HUES48 (cell line): ENCODE measurements around the gene ADAMTSL3.

Source experiments
- H3K27ac ChIP-seq: one replicate; pipeline ENCODE4 v1.7.0; 2013; ENCODE audit warnings: low read depth, low read length, inconsistent platforms
- H3K27me3 ChIP-seq: 2 replicates; pipeline ENCODE4 v1.6.1; 2013; ENCODE audit warnings: mild to moderate bottlenecking, low read length; ENCODE audit not compliant: control insufficient read depth, insufficient read depth
- H3K36me3 ChIP-seq: 2 replicates; pipeline ENCODE4 v1.6.1; 2013; ENCODE audit warnings: low read length; ENCODE audit not compliant: control insufficient read depth, insufficient read depth
- H3K4me1 ChIP-seq: 2 replicates; pipeline ENCODE4 v1.6.1; 2013; ENCODE audit warnings: mild to moderate bottlenecking, low read length; ENCODE audit not compliant: control insufficient read depth, insufficient read depth
- H3K4me3 ChIP-seq: 2 replicates; pipeline ENCODE4 v1.5.1; 2013; ENCODE audit warnings: mild to moderate bottlenecking, low read depth, low read length
- H3K9ac ChIP-seq: 2 replicates; pipeline ENCODE4 v1.6.1; 2013; ENCODE audit warnings: mild to moderate bottlenecking, low read depth, low read length, moderate library complexity
- H3K9me3 ChIP-seq: 2 replicates; pipeline ENCODE4 v1.6.1; 2013; ENCODE audit warnings: low read length; ENCODE audit not compliant: control insufficient read depth, insufficient read depth

Gene ADAMTSL3

DNA sequence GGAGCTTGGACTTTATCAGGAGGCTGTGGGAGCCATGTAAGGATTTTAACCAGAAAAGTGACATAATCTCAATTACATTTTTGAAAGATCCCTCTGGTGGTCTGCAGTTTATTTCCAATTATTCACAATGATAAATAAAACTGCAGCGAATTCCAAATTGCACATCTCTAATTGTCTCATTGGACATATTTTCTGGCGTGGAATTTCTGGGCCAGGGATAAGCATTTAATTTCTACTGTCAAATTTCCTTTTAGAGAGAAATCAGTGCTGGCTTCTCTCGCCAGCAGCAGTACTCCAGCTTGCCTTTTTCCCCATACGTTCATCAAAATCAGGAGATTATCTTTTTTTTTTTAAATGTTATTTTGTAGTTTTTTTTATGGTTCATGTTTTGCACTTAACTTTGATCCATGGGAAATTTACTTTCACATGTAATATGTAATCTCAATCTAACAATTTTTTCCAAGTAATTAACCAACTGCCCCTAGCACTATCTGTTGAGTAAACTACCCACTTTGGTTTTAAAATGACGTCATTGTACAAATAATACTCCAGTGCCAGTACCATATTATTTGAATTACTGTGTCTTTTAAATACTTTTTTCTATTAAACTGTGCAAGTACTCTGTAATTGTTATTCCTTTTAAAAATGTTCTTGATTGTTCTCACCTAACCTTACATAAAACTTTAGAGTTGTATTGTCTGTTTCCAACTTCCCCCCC lies 251.8 kb downstream of the ADAMTSL3 start:
- no peak overlapping the region for H3K4me3 ChIP-seq
- H3K9ac ChIP-seq: no peak overlapping the region
- H3K36me3 ChIP-seq: no peaks in the 10 kb centered on the region
- H3K27me3 ChIP-seq: no peaks in the 10 kb centered on the region
- no peaks in the 10 kb centered on the region for H3K4me1 ChIP-seq
- H3K27ac ChIP-seq: no peak overlapping the region
- H3K9me3 ChIP-seq: no peaks in the 10 kb centered on the region

DNA sequence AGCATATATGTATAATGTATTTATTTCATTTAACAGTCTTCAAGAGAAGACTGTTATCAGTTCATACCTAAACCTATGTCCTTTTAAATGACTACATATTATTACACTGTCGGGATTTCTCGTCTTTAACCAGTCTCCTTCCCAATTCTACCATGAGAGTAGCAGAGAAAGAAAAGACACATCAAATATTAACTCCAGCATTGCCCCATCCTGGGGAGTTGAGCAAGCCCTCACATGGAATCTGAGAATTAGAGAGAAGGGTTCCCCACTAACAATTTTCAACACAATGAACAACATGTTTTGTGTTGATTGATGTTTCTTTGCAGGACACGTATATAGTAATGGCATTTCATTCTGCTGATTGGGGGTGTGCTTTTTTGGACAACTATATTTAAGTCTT lies 257.4 kb downstream of the ADAMTSL3 start:
- Histone ChIP-seq H3K36me3 (no peaks in the 10 kb centered on the region), H3K9ac (no peak overlapping the region), H3K27ac (no peak overlapping the region), H3K27me3 (no peaks in the 10 kb centered on the region), H3K4me3 (no peak overlapping the region), H3K9me3 (no peaks in the 10 kb centered on the region), H3K4me1 (no peaks in the 10 kb centered on the region)

DNA sequence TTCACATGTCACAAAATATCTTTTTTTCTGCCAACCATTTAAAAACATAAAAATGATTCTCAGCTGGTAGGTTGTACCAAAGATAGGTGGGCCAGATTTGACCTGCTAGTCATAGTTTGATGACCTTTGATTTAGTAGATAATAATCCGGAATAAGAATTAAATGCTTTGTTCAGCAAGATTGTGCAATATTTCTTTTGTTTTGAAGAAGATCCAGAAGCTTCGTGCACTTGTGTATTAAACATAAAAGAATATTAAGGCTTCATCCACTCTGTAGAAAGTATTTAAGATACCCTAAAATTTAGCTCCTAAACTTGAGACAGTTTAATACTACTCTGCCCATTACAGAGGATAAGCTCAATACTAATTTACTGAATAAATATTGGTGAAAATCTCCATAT lies 258.4 kb downstream of the ADAMTSL3 start:
- Histone ChIP-seq H3K9me3 (no peaks in the 10 kb centered on the region), H3K4me1 (no peaks in the 10 kb centered on the region), H3K4me3 (no peak overlapping the region), H3K27me3 (no peaks in the 10 kb centered on the region), H3K36me3 (no peaks in the 10 kb centered on the region), H3K27ac (no peak overlapping the region), H3K9ac (no peak overlapping the region)

DNA sequence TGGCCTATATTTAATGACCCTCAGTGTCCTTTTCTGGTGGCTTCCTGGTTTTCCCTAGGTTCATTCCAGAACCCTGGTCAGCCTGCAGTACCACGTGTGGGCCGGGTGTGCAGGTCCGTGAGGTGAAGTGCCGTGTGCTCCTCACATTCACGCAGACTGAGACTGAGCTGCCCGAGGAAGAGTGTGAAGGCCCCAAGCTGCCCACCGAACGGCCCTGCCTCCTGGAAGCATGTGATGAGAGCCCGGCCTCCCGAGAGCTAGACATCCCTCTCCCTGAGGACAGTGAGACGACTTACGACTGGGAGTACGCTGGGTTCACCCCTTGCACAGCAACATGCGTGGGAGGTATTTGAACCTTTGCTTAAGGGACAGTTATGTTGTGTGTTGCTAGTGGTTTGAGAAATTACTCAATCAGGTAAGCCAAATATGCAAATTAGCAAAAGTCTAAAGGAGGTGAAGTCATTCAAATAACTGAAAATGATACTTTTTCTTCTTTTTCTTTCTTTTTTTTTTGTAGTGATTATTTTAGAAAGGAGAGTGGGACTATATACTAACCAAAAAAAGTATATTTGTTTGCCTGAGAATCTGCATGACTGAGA lies 259.2 kb downstream of the ADAMTSL3 start:
- H3K27ac ChIP-seq: no peak overlapping the region
- no peaks in the 10 kb centered on the region for H3K9me3 ChIP-seq
- H3K9ac ChIP-seq: no peak overlapping the region
- no peaks in the 10 kb centered on the region for H3K27me3 ChIP-seq
- no peak overlapping the region for H3K4me3 ChIP-seq
- H3K36me3 ChIP-seq: no peaks in the 10 kb centered on the region
- H3K4me1 ChIP-seq: peaks cover 3% of the 10 kb centered on the region

DNA sequence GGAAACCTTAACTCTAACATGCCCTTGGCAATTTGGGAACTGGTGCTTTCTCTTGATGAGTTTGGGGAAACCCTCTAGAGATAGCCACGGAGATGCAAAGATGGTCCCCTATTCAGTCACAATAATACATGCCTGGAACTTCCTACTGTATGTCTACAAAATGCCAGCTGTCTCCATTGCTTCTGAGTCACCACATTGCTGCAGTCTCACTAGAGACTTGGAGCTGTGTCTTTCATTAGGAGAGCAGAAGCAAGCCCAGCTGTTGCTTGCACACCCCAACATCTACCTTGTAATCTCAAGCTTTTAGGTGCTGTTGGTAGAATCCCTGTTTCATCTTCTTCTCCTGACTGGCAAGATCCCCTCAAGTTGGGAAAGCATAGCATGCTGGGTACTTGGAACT lies 261.0 kb downstream of the ADAMTSL3 start:
- Histone ChIP-seq H3K27ac (no peak overlapping the region), H3K9me3 (no peaks in the 10 kb centered on the region), H3K4me3 (no peak overlapping the region), H3K4me1 (peaks cover 14% of the 10 kb centered on the region), H3K9ac (no peak overlapping the region), H3K36me3 (no peaks in the 10 kb centered on the region), H3K27me3 (no peaks in the 10 kb centered on the region)

DNA sequence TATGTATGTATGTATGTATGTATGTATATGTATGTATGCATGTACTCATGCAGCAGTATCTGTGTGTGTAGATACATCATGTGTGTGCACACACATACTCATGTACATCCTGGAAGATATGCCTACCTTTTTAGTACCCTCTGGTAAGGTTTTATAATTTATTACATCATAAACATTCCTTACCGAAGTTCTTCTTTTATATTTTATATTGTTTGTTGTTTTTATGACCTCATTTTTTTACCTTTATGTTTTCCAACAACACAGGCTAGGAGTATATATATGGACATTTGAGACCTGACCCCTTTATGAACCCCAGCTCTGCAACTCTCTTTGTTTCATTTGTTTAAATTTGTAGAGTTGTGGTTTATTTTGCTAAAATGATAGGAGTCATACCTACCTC lies 263.5 kb downstream of the ADAMTSL3 start:
- peaks cover 14% of the 10 kb centered on the region for H3K4me1 ChIP-seq
- no peaks in the 10 kb centered on the region for H3K27me3 ChIP-seq
- H3K27ac ChIP-seq: no peak overlapping the region
- H3K9ac ChIP-seq: no peak overlapping the region
- no peaks in the 10 kb centered on the region for H3K9me3 ChIP-seq
- no peaks in the 10 kb centered on the region for H3K36me3 ChIP-seq
- no peak overlapping the region for H3K4me3 ChIP-seq

DNA sequence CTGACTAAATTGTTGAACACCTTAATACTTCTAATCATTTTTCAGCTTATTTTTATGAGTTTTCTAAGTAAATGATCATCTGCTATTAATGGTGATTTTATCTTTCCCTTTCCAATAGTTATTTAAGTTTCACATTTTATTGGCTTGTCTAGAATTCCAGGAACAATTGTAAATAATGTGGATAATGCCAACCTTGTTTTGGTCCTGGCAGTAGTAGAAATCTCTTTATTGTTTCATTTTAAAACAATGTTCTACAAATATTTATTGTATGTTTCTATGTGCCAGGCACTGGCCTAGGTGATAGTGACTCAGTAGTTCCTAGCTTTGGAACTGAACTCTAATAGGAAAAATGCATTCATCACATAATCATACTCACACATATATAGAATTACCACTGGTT lies 264.1 kb downstream of the ADAMTSL3 start:
- Histone ChIP-seq H3K27ac (no peak overlapping the region), H3K27me3 (no peaks in the 10 kb centered on the region), H3K9ac (no peak overlapping the region)

DNA sequence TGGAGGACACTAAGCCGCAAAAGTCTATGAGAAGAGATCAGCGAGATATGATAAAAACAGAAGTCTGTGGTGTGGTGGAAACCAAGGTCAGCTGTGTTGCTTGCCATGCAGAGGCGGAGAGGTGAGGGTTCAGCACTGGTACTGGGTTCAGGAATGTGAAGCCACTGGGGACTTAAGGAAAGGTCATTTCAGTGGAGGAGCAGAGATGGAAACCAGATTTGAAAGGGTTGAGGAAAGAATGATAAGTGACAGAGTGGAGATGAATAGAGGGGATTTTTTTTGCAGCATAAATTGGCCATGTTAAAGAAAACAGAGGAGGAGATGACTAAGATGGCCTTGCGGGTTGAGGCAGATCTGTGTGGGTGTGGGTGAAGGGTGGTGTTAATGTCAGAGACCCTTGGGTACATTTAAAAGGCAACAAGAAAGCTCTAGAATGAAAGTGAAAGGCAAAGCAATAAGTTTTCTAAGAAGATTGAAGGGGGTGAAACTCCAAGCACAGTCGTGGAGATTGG lies 265.5 kb downstream of the ADAMTSL3 start:
- no peaks in the 10 kb centered on the region for H3K36me3 ChIP-seq
- H3K9me3 ChIP-seq: no peaks in the 10 kb centered on the region
- H3K9ac ChIP-seq: no peak overlapping the region
- H3K27me3 ChIP-seq: no peaks in the 10 kb centered on the region
- H3K4me3 ChIP-seq: no peak overlapping the region
- H3K27ac ChIP-seq: no peak overlapping the region
- H3K4me1 ChIP-seq: peaks cover 14% of the 10 kb centered on the region

More for the DNA sequence above, 264.1 kb downstream of the ADAMTSL3 start:
- H3K4me3 ChIP-seq: no peak overlapping the region; the same call in 1 of the 2 replicates
- H3K4me1 ChIP-seq: peaks cover 14% of the 10 kb centered on the region
- no peaks in the 10 kb centered on the region for H3K9me3 ChIP-seq
- H3K36me3 ChIP-seq: no peaks in the 10 kb centered on the region

DNA sequence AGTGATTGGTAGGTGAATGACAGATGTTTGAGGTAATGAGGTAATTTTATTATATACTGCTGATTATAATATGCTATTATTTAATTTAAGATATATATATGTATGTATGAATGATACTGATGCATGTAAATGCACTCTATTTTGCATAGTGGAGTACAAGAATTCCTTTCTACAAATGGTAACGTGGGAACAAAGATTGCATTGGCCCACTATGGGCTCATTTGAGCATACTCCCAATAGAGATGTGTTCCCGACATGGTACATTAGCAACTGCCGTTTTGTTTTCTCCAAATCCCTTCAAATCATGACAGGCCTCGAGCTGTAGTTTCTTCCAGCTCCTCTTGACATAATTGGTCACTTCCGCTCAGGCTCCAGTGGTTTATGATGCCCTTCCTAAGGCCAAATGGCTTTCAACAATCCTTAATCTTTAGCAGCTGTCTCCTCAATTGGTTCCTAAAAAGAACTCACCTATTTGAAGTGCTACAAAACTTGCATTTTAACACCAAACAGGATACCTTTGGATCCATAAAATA lies 266.1 kb downstream of the ADAMTSL3 start:
- H3K9ac ChIP-seq: no peak overlapping the region
- no peaks in the 10 kb centered on the region for H3K36me3 ChIP-seq
- H3K9me3 ChIP-seq: no peaks in the 10 kb centered on the region
- no peaks in the 10 kb centered on the region for H3K27me3 ChIP-seq
- H3K4me3 ChIP-seq: no peak overlapping the region
- H3K27ac ChIP-seq: no peak overlapping the region
- peaks cover 14% of the 10 kb centered on the region for H3K4me1 ChIP-seq

DNA sequence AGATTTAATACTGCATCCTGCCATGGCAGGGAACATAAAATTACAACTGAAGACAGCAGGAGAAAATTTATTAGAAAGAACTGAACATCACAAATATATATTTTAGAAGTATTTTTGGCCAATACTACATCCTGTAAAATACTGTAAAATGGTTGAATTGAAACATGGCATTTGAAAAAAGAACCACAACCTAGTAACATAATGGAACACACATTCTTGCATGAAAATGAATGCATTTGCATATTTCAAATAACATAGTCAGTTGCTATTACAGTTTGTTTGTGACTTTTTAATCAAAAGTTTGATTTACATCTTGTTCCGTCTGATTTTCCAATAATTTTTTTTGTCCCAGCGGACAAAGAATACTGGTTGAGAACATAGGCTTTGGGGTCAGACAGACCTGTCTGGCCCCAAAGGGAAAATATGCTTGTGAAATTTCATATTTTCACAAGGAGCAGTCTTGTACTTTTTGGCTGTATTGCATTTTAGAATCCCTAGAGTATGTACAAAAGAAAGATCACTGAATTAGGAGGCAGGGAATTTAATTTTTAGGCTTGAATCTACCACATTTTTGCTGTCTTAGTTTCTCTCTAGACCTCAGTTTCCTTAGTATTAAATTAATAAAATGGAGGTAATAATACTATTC lies 268.8 kb downstream of the ADAMTSL3 start:
- Histone ChIP-seq H3K4me1 (peaks cover 14% of the 10 kb centered on the region), H3K4me3 (no peak overlapping the region), H3K27ac (no peak overlapping the region), H3K9ac (no peak overlapping the region), H3K36me3 (no peaks in the 10 kb centered on the region), H3K27me3 (no peaks in the 10 kb centered on the region), H3K9me3 (no peaks in the 10 kb centered on the region)

DNA sequence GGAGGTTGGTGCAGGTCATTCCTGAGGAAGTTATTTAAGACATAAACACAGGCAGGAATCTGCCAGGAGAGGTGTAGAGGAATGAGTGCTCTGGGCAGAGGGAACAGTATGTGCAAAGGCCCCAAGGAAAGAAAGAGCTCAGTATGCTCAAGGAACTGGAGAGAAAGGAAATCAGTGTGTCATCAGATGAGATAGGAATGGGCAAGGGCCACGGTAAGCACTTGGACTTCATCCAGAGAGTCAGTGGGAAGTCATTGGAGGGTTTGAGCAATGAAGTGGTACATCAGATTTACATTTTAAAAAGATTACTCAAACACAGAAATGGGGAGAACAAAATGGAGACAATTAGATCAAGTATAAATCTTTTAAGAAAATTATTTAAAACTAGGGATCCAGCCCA lies 272.2 kb downstream of the ADAMTSL3 start:
- Histone ChIP-seq H3K9ac (no peak overlapping the region), H3K4me3 (no peak overlapping the region), H3K27me3 (no peaks in the 10 kb centered on the region), H3K27ac (no peak overlapping the region), H3K36me3 (no peaks in the 10 kb centered on the region), H3K9me3 (no peaks in the 10 kb centered on the region), H3K4me1 (no peaks in the 10 kb centered on the region)
